Iris pigment epithelial cell (primary cell): ENCODE data around the gene EML6.

Source experiments
- DNase-seq: peaks from one replicate; pipeline ENCODE4 v3.0.0-alpha.2; 2011; ENCODE audit warnings: low read depth

The EML6 gene

GRCh38 chr2:54757500-54757899 is 34.0 kb downstream of the EML6 start:
- DNase-seq = no peak

DNA sequence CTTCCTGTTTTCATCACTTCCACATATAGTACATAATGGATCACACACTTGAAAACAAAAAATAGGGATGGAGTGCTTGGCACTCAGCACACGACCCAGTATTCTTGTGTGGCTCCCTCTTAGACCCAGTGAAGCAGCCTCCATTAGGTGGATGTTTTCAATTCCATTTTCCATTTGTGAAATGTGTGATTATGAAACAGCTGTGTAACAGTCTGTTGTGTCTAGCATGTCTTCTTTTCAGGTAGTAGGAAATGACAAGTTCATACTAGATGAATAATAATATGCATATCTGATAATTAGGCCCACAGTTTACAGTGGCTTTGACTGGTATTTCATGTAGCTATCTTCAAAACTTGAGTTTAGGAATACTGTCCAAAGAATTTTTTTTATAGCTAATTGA is 35.5 kb downstream of the EML6 start:
- no peak for DNase-seq

- no peak for DNase-seq
These were observed 36.8 kb downstream of the EML6 start for GRCh38 chr2:54760310-54760709.

DNA sequence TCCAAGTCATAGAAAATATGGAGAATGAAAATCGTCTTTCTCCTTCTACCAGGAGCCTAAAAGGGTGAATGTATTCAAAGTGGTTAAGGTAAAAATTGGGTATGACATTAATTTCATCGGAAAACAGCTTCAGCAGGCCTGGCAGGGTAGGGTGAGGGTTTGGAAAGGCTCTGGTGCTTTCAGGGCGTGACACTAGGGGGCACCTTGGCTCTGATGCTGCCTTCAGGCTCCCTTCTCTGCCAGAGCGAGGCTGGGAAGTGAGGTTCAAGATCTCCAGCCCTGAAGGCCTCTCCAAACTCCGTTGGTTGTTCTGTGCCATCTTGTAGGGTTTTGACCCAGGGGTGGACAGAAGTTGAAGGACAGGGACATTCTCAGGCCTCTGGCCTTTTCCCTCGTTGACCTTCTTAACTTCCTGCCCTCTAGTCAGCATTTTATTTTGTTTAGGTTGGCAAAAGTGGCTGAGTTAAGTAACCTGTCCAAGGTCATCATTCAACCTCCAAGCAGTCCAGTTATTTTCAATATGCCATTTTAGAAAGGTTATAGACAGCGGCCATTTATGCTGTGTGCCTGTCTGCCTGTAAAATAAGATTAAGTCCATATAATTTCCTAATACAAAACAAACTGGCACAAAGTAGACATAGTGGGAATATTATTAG is 40.3 kb downstream of the EML6 start:
- DNase-seq = no peak

- DNase-seq = peak; percentile 87
These were observed 44.5 kb downstream of the EML6 start for GRCh38 chr2:54767921-54768320.

DNA sequence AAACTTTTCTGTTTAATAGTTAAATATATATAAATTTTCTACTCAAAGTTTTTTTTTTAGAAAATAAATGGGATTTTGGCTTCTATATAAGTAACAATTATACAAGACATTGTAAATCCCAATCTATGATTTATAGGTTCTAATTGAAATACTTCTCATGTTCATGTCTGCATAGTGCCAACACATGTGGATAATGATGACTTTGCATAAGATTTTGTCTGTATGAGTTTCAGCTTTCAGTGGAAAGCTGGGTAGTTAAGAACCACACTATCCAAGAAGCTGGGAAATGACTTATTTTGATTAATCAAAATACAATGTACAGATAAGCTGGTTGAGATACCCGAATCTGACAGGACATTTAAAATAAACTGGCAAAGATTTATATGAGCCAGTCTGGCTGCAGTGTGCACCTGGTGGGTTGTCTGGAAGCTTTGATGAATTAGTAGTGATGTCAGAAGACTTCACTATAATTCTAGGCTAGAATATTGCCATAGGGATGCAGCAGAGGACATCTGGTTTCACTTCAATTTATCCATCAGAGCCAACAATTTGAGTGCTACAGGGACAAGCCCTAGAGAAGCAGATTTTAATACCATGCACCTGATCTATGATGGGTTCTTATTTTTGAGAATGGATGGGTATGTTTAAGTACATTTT is 45.4 kb downstream of the EML6 start:
- DNase-seq = no peak

DNA sequence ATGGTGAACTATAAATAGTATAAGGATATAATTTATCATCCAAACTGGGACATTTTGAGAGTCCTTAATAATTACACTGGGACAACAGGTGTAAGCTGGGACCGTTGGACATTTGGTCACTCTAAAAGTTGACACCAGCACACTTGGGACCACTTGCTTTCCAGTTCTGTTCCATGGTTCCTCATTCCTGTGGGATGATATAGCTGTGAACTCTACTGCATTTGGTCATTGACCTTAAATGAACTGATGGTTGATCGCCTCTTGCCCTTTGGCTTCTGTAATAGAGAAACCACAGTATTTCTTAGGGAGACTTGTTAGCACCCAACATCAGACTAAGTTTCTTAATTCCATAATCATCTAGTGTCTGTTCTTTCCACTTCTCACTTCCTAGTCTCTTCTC is 46.7 kb downstream of the EML6 start:
- no peak for DNase-seq

DNA sequence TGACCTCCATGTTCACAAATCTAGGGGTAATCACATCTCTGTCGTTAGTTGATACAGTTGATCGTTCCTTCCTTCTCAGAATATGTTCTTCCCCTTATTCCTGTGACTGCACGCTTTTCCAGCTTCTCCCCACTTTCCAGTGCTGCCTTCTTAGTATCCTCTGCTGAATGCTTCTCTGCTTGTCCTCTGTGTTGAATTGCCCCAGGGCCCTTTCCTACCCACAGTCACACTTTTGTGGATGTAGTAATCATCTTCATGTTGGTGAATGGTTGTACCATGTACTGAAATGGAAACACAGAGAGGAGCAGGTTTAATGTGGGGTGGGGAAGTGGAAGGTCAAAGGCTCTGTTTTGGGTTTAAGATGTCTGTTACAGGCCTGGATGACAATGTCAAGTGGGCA is 47.2 kb downstream of the EML6 start:
- DNase-seq = no peak

DNA sequence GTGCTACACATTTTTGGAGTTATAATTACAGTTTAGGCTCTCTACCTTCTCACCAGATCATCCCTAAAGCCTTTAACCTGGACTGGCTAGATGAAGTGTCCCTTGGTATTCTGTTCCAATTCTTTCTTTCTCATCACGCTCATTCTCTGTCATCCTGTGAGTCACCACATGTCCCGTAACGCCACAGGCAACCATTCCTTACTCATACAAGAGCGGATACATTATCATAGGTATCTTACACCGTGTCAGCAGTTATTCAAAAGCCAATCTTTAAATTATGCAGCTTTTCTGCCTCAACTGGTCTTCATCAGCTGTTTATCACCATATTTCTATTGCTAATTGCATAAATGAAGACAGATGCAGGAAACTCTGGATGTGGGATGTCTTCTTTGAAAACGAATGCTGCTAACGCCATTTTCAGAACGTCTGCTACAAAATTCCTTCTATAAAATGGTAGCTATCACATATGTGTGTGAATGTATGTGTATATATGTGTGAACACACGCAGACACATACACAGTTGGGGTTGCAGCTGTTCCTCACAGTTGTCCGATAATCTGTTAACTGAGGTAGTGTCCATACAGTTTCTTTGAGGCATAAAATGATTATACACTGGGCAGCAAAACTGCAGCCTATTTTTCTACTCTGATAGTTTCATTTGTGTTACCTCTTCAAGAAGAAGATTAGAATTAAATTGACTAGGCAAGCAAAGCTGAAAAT is 47.9 kb downstream of the EML6 start:
- peak; percentile 48 for DNase-seq

- DNase-seq = peak; percentile 83
These were observed 48.6 kb downstream of the EML6 start for GRCh38 chr2:54772110-54772509.

- DNase-seq = peak; percentile 27
These were observed 49.1 kb downstream of the EML6 start for GRCh38 chr2:54772531-54772930.

- DNase-seq = no peak
These were observed 49.8 kb downstream of the EML6 start for GRCh38 chr2:54773233-54773632.

- DNase-seq = no peak
These were observed 50.4 kb downstream of the EML6 start for GRCh38 chr2:54773838-54774237.

GRCh38 chr2:54775710-54776109 is 52.2 kb downstream of the EML6 start:
- DNase-seq = no peak

GRCh38 chr2:54776494-54776893 is 53.0 kb downstream of the EML6 start:
- no peak for DNase-seq

DNA sequence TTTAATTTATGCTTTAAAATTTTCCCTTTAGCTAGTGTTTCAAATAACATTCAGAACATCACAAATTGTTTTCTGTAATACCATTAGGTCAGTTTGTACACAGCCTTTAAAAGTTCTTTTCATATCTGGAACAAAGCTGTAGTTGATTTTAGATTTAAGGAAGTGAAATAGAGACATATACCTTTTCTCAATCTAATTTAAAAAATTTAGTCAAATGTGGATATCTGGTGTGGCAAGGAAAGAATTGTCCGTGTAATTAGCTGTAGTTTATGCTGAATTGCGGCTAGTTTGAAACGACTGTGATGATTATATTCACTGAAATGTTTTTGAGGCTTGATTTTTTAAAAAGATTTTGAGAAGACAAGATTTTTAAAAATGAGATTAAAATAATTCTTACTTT is 59.9 kb downstream of the EML6 start:
- DNase-seq = no peak

GRCh38 chr2:54787270-54787669 is 63.8 kb downstream of the EML6 start:
- DNase-seq = no peak

DNA sequence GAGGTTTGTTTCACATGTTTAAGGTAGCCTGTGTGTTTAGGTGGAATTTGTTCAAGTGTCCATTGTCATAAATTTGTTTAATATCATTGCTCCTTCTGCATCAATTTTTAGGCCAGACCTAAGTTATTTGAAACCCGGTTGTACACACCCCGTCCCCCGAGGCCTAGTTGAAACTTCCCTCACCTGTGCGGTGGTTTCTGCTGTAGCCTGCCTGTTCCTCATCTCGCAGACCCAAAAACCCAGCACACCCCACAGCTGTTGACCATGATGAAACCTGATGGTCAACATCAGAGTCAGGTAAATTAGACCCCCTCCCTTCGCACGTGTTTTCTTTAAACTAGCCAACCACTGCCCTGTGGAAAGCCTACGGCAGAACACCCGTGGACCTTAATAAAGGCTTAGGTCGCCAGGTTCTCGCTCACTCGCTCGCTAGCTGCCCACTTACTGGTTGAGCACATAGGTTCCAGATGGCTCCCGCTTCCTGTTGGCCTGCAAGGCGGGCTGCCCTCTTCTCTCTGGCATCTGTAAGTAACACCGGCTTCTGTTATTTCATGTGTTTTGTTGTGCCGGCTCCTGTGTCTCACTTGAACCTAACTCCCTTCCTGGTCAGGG is 64.4 kb downstream of the EML6 start:
- DNase-seq = no peak

DNA sequence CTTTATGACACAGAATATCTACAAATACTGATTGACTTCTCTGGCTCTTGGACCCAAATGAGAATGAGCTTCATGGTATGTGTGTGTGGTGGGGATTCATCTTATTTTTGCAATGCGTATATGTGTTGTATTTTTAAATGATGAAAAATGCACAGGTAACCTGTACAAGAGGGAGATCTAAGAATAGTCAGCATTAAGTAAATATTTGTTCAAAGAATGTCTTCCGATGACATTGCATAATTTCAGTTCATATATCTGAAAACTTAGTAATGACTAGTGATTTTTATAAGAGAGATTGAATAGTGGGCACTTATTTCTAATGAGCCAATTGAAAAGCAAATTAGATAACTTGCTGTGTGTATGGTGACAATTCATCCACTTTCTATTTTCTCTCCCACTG is 66.4 kb downstream of the EML6 start:
- no peak for DNase-seq

GRCh38 chr2:54791831-54792230 is 68.4 kb downstream of the EML6 start:
- DNase-seq = no peak

DNA sequence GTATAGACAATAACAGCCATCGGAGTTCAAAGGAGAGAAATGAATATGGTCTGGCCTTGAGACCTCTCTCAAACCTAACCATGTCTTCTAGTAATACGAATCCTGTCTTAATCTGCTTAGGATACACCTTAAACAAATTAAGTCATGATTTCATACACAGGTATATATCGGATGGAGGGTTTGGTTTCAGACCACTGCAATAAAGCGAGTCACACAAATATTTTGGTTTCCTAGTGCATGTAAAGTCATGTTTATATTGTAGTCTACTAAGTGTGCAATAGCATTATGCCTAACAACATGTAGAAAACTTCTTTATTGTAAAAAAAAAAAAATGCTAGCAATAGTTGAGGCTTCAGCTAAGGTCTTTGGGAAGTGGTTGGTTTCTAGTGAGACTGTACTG is 73.8 kb downstream of the EML6 start:
- no peak for DNase-seq

DNA sequence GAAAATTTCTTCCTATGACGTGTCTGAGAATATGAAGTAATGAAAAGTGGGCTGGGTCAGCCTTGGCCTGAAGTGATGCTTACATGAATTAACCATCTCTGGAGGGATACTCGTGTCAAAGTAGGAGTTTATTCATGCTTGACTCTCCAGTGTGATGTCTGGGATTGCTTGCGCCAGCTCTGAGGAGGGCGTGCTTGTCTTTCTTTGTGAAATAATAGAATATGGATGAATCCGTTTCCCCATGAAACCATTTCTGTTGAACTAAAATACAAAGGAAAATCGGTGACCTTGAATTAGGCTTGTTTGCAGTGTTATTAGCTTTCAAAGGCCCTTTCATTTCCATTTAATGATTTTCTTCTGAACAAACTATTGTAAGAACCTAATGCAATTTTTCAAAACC is 77.9 kb downstream of the EML6 start:
- DNase-seq = no peak
